ENCODE data around the gene LPCAT1. TPM values are rescaled to one million over a fixed set of nuclear protein-coding genes. Genes with fewer than 3 reads are reported as not detected.

LPCAT1 gene
- total RNA-seq, 1 experiment from 2014 or later, result 75.0 TPM

GRCh38 chr5:1513326-1514026 lies 10.3 kb downstream of the LPCAT1 start (continued):
- TF ChIP-seq JUND (IDR thresholded peaks at IDR 0.05) (no peak), YY1 (IDR thresholded peaks at IDR 0.05; ENCODE audit: extremely low read depth, insufficient replicate concordance, low read depth, low read length) (no peak), TCF7L2 (IDR thresholded peaks at IDR 0.05; ENCODE audit: borderline replicate concordance, extremely low read depth, insufficient read depth, insufficient read length) (no peak), EGR1 (IDR thresholded peaks at IDR 0.05; ENCODE audit: low read depth) (no peak), REST (IDR thresholded peaks at IDR 0.05; ENCODE audit: low read depth) (no peak)

GRCh38 chr5:1512541-1513291 lies 11.0 kb downstream of the LPCAT1 start:
- no TSS peak for BruUV-seq (replicated peaks)
- Histone ChIP-seq H3K4me3 (replicated peaks in 1 of 2; ENCODE audit: low read depth in 1 of 2, low read length in 2 of 2) (no peak overlapping the region), H3K36me3 (ENCODE audit: control insufficient read depth in 1 of 2, insufficient read depth in 2 of 2, low read length in 2 of 2) (peaks cover 3 to 17% of the 10 kb centered on the region in 2 experiments; a peak in 3 of 4 replicates), H3K27me3 (ENCODE audit: insufficient read depth, low read length) (no peaks in the 10 kb centered on the region), H3K4me2 (ENCODE audit: low read length) (peak overlapping the region; percentile 28), H3K9ac (ENCODE audit: low read length) (peak overlapping the region; percentile 42), H4K20me1 (ENCODE audit: insufficient read depth) (peaks cover 7% of the 10 kb centered on the region; the same call in 1 of the 2 replicates), H3K9me2 (ENCODE audit: insufficient read depth) (no peaks in the 10 kb centered on the region), H3K79me2 (ENCODE audit: insufficient read depth, low read length) (peaks cover 96% of the 10 kb centered on the region), H2AFZ (ENCODE audit: low read depth, low read length, poor library complexity, severe bottlenecking) (no peak overlapping the region), H3K4me1 (ENCODE audit: control insufficient read depth in 1 of 2, insufficient read depth in 2 of 2, low read length in 2 of 2) (peaks cover 16 to 44% of the 10 kb centered on the region in 2 experiments), H3K9me3 (ENCODE audit: control insufficient read depth in 1 of 2, insufficient read depth in 1 of 2, low read depth in 1 of 2, low read length in 2 of 2) (no peaks in the 10 kb centered on the region), H3K27ac (ENCODE audit: low read depth, low read length) (peak overlapping the region; percentile 19; the same call in 1 of the 2 replicates)
- RAD21 ChIA-PET (ENCODE audit: low non-redundant PET in 1 of 2, low total read pairs in 2 of 2, uncharacterized antibody in 2 of 2, unreplicated experiment in 2 of 2), result no interaction called here
- POLR2A ChIA-PET, result no interaction called here
- intact Hi-C loops (cut with micrococcal nuclease), result loop anchor here (5.0 kb wide), 1 partner anchor 80 kb away; no protein-coding TSS in a partner anchor
- CTCF ChIA-PET, result interaction anchor here (0.9 kb wide), 1 partner anchor 89 kb away, joined by 3 read pairs; no protein-coding TSS in a partner anchor
- DNase-seq (ENCODE audit: low read depth, low spot score) (no peak), ATAC-seq (no peak)
- TF ChIP-seq ZBTB33 (IDR thresholded peaks at IDR 0.05; ENCODE audit: extremely low read depth, insufficient replicate concordance, low read length) (no peak), ATF3 (IDR thresholded peaks at IDR 0.05) (no peak), MAX (IDR thresholded peaks at IDR 0.05) (no peak), EZH2 (IDR thresholded peaks at IDR 0.05) (no peak), SIN3A (IDR thresholded peaks at IDR 0.05; ENCODE audit: low read depth) (no peak), REST (IDR thresholded peaks at IDR 0.05; ENCODE audit: low read depth) (no peak), POLR2AphosphoS5 (IDR thresholded peaks at IDR 0.05; ENCODE audit: low read depth, low read length) (no peak), SRF (IDR thresholded peaks at IDR 0.05; ENCODE audit: low read depth) (no peak)

Measured in HCT116 (cell line).